Activated naive CD4-positive, alpha-beta T cell treated with anti-CD3 and anti-CD28 coated beads, Interleukin-2, amount 10 ng/mL, durations not matched to agents 7 days and 5 days (primary cell): ENCODE measurements around the gene PPP2R5D.
"Not testable (repeated sequence)": the region's sequence is repeated elsewhere in the genome, so short reads cannot be mapped to it uniquely, and the experiment has no call there.

Source experiments
- CTCF ChIA-PET: fragments of 350-600 bp; sonication (Branson Sonifier 250); formaldehyde crosslinking; loops from one replicate; lab custom pipeline; 2021; ENCODE audit warnings: antibody characterized with exemption; lab: Charles Lee
- DNase-seq: peaks from one replicate; pipeline ENCODE4 v3.0.0-alpha.2; 2020
- H3K27ac Mint-ChIP-seq: one replicate; pipeline ENCODE4 v1.8.0; 2021; ENCODE audit warnings: mild to moderate bottlenecking, moderate library complexity, mixed read lengths
- H3K27me3 Mint-ChIP-seq: one replicate; pipeline ENCODE4 v1.8.0; 2021; ENCODE audit warnings: mild to moderate bottlenecking, mixed read lengths
- H3K36me3 Mint-ChIP-seq: one replicate; pipeline ENCODE4 v1.8.0; 2021; ENCODE audit warnings: mixed read lengths
- H3K4me1 Mint-ChIP-seq: one replicate; pipeline ENCODE4 v1.8.0; 2021; ENCODE audit warnings: mixed read lengths
- H3K4me3 Mint-ChIP-seq: one replicate; pipeline ENCODE4 v1.8.0; 2021; ENCODE audit warnings: mild to moderate bottlenecking, moderate library complexity, mixed read lengths
- H3K9me3 Mint-ChIP-seq: one replicate; pipeline ENCODE4 v1.8.0; 2021; ENCODE audit warnings: mixed read lengths

Gene PPP2R5D

GRCh38 chr6:42984001-42984923 lies at the start of gene PPP2R5D:
Gene PPP2R5D, plus strand, starts transcription at chr6:42984570. Its CDS starts 108 bp downstream, at chr6:42984678.
- Mint-ChIP-seq H3K27ac (peak within 1 kb of the TSS; percentile 85), H3K27me3 (no peaks in the 10 kb centered on the region), H3K9me3 (no peaks in the 10 kb centered on the region), H3K36me3 (peaks cover 26% of the 10 kb centered on the region), H3K4me1 (peaks cover 61% of the 10 kb centered on the region), H3K4me3 (peak within 1 kb of the TSS; percentile 88)
- CTCF ChIA-PET = interaction anchor here (0.9 to 1.6 kb wide), 5 partner anchors 18 to 159 kb away, joined by 3 to 7 read pairs (median 4); no protein-coding TSS in a partner anchor
- DNase-seq = peak; percentile 99

- Mint-ChIP-seq H3K27me3 (no peaks in the 10 kb centered on the region), H3K4me1 (peaks cover 30% of the 10 kb centered on the region), H3K4me3 (no peak overlapping the region), H3K9me3 (no peaks in the 10 kb centered on the region), H3K27ac (no peak overlapping the region), H3K36me3 (peaks cover 60% of the 10 kb centered on the region)
- DNase-seq = no peak
- CTCF ChIA-PET = interaction anchor here (0.7 kb wide), 1 partner anchor 209 kb away, joined by 3 read pairs; no protein-coding TSS in a partner anchor
These were observed 49.0 kb upstream of the PPP2R5D start for GRCh38 chr6:42935322-42935721.

- peaks cover 56% of the 10 kb centered on the region for H3K36me3 Mint-ChIP-seq
- H3K4me3 Mint-ChIP-seq = no peak overlapping the region
- no peak overlapping the region for H3K27ac Mint-ChIP-seq
- H3K4me1 Mint-ChIP-seq = peaks cover 19% of the 10 kb centered on the region
- no peak for DNase-seq
- no peaks in the 10 kb centered on the region for H3K27me3 Mint-ChIP-seq
- no peaks in the 10 kb centered on the region for H3K9me3 Mint-ChIP-seq
- CTCF ChIA-PET = interaction anchor here (0.6 kb wide), 1 partner anchor 193 kb away, joined by 4 read pairs; no protein-coding TSS in a partner anchor
These were observed 48.0 kb upstream of the PPP2R5D start for GRCh38 chr6:42936398-42936797.

GRCh38 chr6:42937548-42938427 lies 46.6 kb upstream of the PPP2R5D start:
- CTCF ChIA-PET = no interaction called here
- Mint-ChIP-seq H3K27me3 (no peaks in the 10 kb centered on the region), H3K4me1 (peaks cover 7% of the 10 kb centered on the region), H3K27ac (no peak overlapping the region), H3K36me3 (peaks cover 48% of the 10 kb centered on the region), H3K9me3 (no peaks in the 10 kb centered on the region), H3K4me3 (no peak overlapping the region)
- no peak for DNase-seq

GRCh38 chr6:42938428-42938796 lies 46.0 kb upstream of the PPP2R5D start:
- no peak for DNase-seq
- Mint-ChIP-seq H3K27me3 (no peaks in the 10 kb centered on the region), H3K4me1 (peaks cover under 1% of the 10 kb centered on the region), H3K4me3 (no peak overlapping the region), H3K36me3 (peaks cover 44% of the 10 kb centered on the region), H3K27ac (no peak overlapping the region), H3K9me3 (no peaks in the 10 kb centered on the region)
- CTCF ChIA-PET = no interaction called here

- no peaks in the 10 kb centered on the region for H3K9me3 Mint-ChIP-seq
- no peak for DNase-seq
- peaks cover 44% of the 10 kb centered on the region for H3K36me3 Mint-ChIP-seq
- no peak overlapping the region for H3K4me3 Mint-ChIP-seq
- H3K27ac Mint-ChIP-seq = no peak overlapping the region
- H3K4me1 Mint-ChIP-seq = no peaks in the 10 kb centered on the region
- CTCF ChIA-PET = interaction anchor here (1.0 kb wide), 1 partner anchor 205 kb away, joined by 3 read pairs; no protein-coding TSS in a partner anchor
- no peaks in the 10 kb centered on the region for H3K27me3 Mint-ChIP-seq
These were observed 45.2 kb upstream of the PPP2R5D start for GRCh38 chr6:42938987-42939809.

- no peak for DNase-seq
- no peaks in the 10 kb centered on the region for H3K9me3 Mint-ChIP-seq
- no peaks in the 10 kb centered on the region for H3K27me3 Mint-ChIP-seq
- no peak overlapping the region for H3K27ac Mint-ChIP-seq
- no peaks in the 10 kb centered on the region for H3K4me1 Mint-ChIP-seq
- H3K36me3 Mint-ChIP-seq = peaks cover 45% of the 10 kb centered on the region
- CTCF ChIA-PET = interaction anchor here (1.0 kb wide), 1 partner anchor 204 kb away, joined by 3 read pairs; no protein-coding TSS in a partner anchor
- H3K4me3 Mint-ChIP-seq = no peak overlapping the region
These were observed 44.6 kb upstream of the PPP2R5D start for GRCh38 chr6:42939810-42940167.

GRCh38 chr6:42940493-42941045 lies 43.8 kb upstream of the PPP2R5D start:
- CTCF ChIA-PET = no interaction called here

GRCh38 chr6:42941356-42941755 lies 43.0 kb upstream of the PPP2R5D start:
- CTCF ChIA-PET = not testable (repeated sequence)
- peaks cover 35% of the 10 kb centered on the region for H3K36me3 Mint-ChIP-seq

More at GRCh38 chr6:42940493-42941045, 43.8 kb upstream of the PPP2R5D start:
- Mint-ChIP-seq H3K4me3 (no peak overlapping the region), H3K27ac (peak overlapping the region; percentile 69), H3K4me1 (no peaks in the 10 kb centered on the region), H3K36me3 (peaks cover 43% of the 10 kb centered on the region), H3K27me3 (no peaks in the 10 kb centered on the region), H3K9me3 (no peaks in the 10 kb centered on the region)
- no peak for DNase-seq

GRCh38 chr6:42942444-42942843 lies 41.9 kb upstream of the PPP2R5D start:
- peaks cover 27% of the 10 kb centered on the region for H3K36me3 Mint-ChIP-seq
- CTCF ChIA-PET = no interaction called here
- no peak for DNase-seq
- no peaks in the 10 kb centered on the region for H3K9me3 Mint-ChIP-seq
- H3K4me1 Mint-ChIP-seq = no peaks in the 10 kb centered on the region
- H3K27me3 Mint-ChIP-seq = no peaks in the 10 kb centered on the region
- no peak overlapping the region for H3K4me3 Mint-ChIP-seq
- H3K27ac Mint-ChIP-seq = no peak overlapping the region

More at GRCh38 chr6:42941356-42941755, 43.0 kb upstream of the PPP2R5D start:
- not testable (repeated sequence) for H3K27me3 Mint-ChIP-seq, H3K4me1 Mint-ChIP-seq, DNase-seq, H3K4me3 Mint-ChIP-seq, H3K9me3 Mint-ChIP-seq, H3K27ac Mint-ChIP-seq

- no peaks in the 10 kb centered on the region for H3K9me3 Mint-ChIP-seq
- H3K4me3 Mint-ChIP-seq = no peak overlapping the region
- H3K36me3 Mint-ChIP-seq = peaks cover 9% of the 10 kb centered on the region
- no peaks in the 10 kb centered on the region for H3K4me1 Mint-ChIP-seq
- CTCF ChIA-PET = no interaction called here
- H3K27ac Mint-ChIP-seq = no peak overlapping the region
- DNase-seq = no peak
- no peaks in the 10 kb centered on the region for H3K27me3 Mint-ChIP-seq
These were observed 36.4 kb upstream of the PPP2R5D start for GRCh38 chr6:42947950-42948349.

- H3K4me1 Mint-ChIP-seq = no peaks in the 10 kb centered on the region
- DNase-seq = no peak
- no peaks in the 10 kb centered on the region for H3K36me3 Mint-ChIP-seq
- no peak overlapping the region for H3K4me3 Mint-ChIP-seq
- peak overlapping the region; percentile 8 for H3K27ac Mint-ChIP-seq
- H3K27me3 Mint-ChIP-seq = no peaks in the 10 kb centered on the region
- H3K9me3 Mint-ChIP-seq = no peaks in the 10 kb centered on the region
- CTCF ChIA-PET = interaction anchor here (0.9 to 1.0 kb wide), 2 partner anchors 23 to 35 kb away, joined by 3 read pairs; partner anchors contain the start of gene CNPY3
These were observed 32.0 kb upstream of the PPP2R5D start for GRCh38 chr6:42952389-42952788.

- CTCF ChIA-PET = interaction anchor here (1.2 kb wide), 1 partner anchor 10 kb away, joined by 3 read pairs; no protein-coding TSS in a partner anchor
- H3K27me3 Mint-ChIP-seq = not testable (repeated sequence)
These were observed 30.0 kb upstream of the PPP2R5D start for GRCh38 chr6:42954405-42954804.

More at GRCh38 chr6:42954405-42954804, 30.0 kb upstream of the PPP2R5D start:
- not testable (repeated sequence) for H3K4me1 Mint-ChIP-seq, H3K27ac Mint-ChIP-seq, H3K4me3 Mint-ChIP-seq, H3K9me3 Mint-ChIP-seq, DNase-seq, H3K36me3 Mint-ChIP-seq
